GM12878 (cell line): Measurements from ENCODE around the gene FTO. TPM values are rescaled to one million over a fixed set of nuclear protein-coding genes. Genes with fewer than 3 reads are reported as not detected.

Experiments
- ATAC-seq: fragments of 200-7000 bp; cut with Tn5 transposase; 3 replicates; pipeline ENCODE4 v1.9.1; 2020; ENCODE audit warnings: mild to moderate bottlenecking, moderate library complexity
- BruUV-seq: library from RNA; stranded (reverse); fragments of 400-500 nt; replicated peaks from 2 replicates; lab custom pipeline; 2021; lab: Mats Ljungman, UMichigan
- CTCF ChIA-PET: fragments of 300-600 bp; sonication (Branson Sonifier 250); formaldehyde crosslinking; extraction: SDS; loops from one replicate; lab custom pipeline; 2021; ENCODE audit warnings: inconsistent platforms; lab: Yijun Ruan, JAX
- POLR2A ChIA-PET: fragments of 350-600 bp; formaldehyde crosslinking; extraction: SDS; loops from one replicate; lab custom pipeline; 2021; ENCODE audit warnings: inconsistent platforms; lab: Charles Lee
- RAD21 ChIA-PET: fragments of 300-600 bp; sonication (Branson Sonifier 250); formaldehyde crosslinking; loops from one replicate; lab custom pipeline; 2023; ENCODE audit warnings: antibody characterized with exemption; ENCODE audit not compliant: unreplicated experiment; lab: Charles Lee
- SMC1A ChIA-PET: fragments of 300-600 bp; sonication (Branson Sonifier 250); formaldehyde crosslinking; loops from one replicate; lab custom pipeline; 2023; ENCODE audit not compliant: unreplicated experiment, uncharacterized antibody; lab: Charles Lee
- DNase-seq: peaks from one replicate; pipeline ENCODE4 v3.0.0-alpha.2; 2011; ENCODE audit warnings: low read depth, low spot score
- FAIRE-seq: peaks from 3 replicates; lab custom pipeline; 2011; peaks lifted over from hg19 to GRCh38; lab: Jason Lieb, UNC
- H2AFZ ChIP-seq: 2 replicates; pipeline ENCODE4 v1.6.0; 2011; ENCODE audit warnings: low read depth, low read length, control low read depth; ENCODE audit not compliant: control insufficient read depth
- H3K27ac ChIP-seq: 2 replicates; pipeline ENCODE4 v1.5.1; 2011; ENCODE audit warnings: control low read depth; ENCODE audit not compliant: control insufficient read depth, insufficient read depth
- H3K27me3 ChIP-seq, 2 experiments: replicated peaks in 1 of 2; 2 replicates each; pipeline versions ENCODE4 v1.6.0 to v1.6.1; 2011; ENCODE audit warnings: low read length in 1 of 2; ENCODE audit not compliant: control insufficient read depth in 2 of 2, insufficient read depth in 2 of 2
- H3K36me3 ChIP-seq, 2 experiments: 2 replicates each; pipeline ENCODE4 v1.5.1; 2011; ENCODE audit warnings: low read length in 1 of 2; ENCODE audit not compliant: control insufficient read depth in 2 of 2, insufficient read depth in 2 of 2
- H3K4me1 ChIP-seq: 2 replicates; pipeline ENCODE4 v1.6.1; 2011; ENCODE audit warnings: mild to moderate bottlenecking, low read length, moderate library complexity, mixed read lengths; ENCODE audit not compliant: control insufficient read depth, insufficient read depth
- H3K4me2 ChIP-seq: 2 replicates; pipeline ENCODE4 v1.6.0; 2011; ENCODE audit warnings: control low read depth; ENCODE audit not compliant: control insufficient read depth, insufficient read depth
- H3K4me3 ChIP-seq: fragments of 200-600 bp; sonication (generic); 2 replicates; pipeline ENCODE4 v1.5.1; 2016
- H3K79me2 ChIP-seq: 2 replicates; pipeline ENCODE4 v1.6.0; 2011; ENCODE audit warnings: low read length; ENCODE audit not compliant: control insufficient read depth, insufficient read depth
- H3K9ac ChIP-seq: 2 replicates; pipeline ENCODE4 v1.8.0; 2011; ENCODE audit warnings: low read length, control low read depth, mixed read lengths; ENCODE audit not compliant: control insufficient read depth, insufficient read depth
- H3K9me3 ChIP-seq: replicated peaks from 3 replicates; pipeline ENCODE4 v1.5.1; 2011; ENCODE audit warnings: mild to moderate bottlenecking, low read length; ENCODE audit not compliant: control insufficient read depth, insufficient read depth
- H4K20me1 ChIP-seq: 2 replicates; pipeline ENCODE4 v1.6.0; 2011; ENCODE audit not compliant: control insufficient read depth, insufficient read depth
- ATF7 ChIP-seq: fragments of 450-650 bp; IDR thresholded peaks from 2 replicates; pipeline ENCODE4 v1.6.1; 2016; ENCODE audit warnings: low read depth, mild to moderate bottlenecking
- BHLHE40 ChIP-seq, 2 experiments: fragments of 450-650 bp in 1 of 2; IDR thresholded peaks; 2 replicates each; pipeline ENCODE4 v1.6.1; 2011 to 2017; ENCODE audit warnings: low read depth in 2 of 2, borderline replicate concordance in 1 of 2, improper control_type of control experiment in 1 of 2, low read length in 1 of 2, mild to moderate bottlenecking in 1 of 2
- CEBPB ChIP-seq, 2 experiments: fragments of 150-350 bp in 1 of 2; IDR thresholded peaks; 2 replicates each; pipeline ENCODE4 v1.6.1; 2012 to 2014; ENCODE audit warnings: low read depth in 2 of 2, low read length in 2 of 2, borderline replicate concordance in 1 of 2, inconsistent platforms in 1 of 2
- EED ChIP-seq: sonication (generic); IDR thresholded peaks from 2 replicates; pipeline ENCODE4 v1.6.1; 2016; ENCODE audit warnings: antibody characterized with exemption, low read depth
- HDAC2 ChIP-seq: fragments of 200-600 bp; sonication (generic); IDR thresholded peaks from 2 replicates; pipeline ENCODE4 v1.6.1; 2017
- KAT2A ChIP-seq: conservative IDR thresholded peaks from 2 replicates; pipeline ENCODE4 v1.6.1; 2011; ENCODE audit warnings: low read depth, low read length; ENCODE audit not compliant: control insufficient read depth
- KLF5 ChIP-seq: fragments of 450-650 bp; IDR thresholded peaks from 2 replicates; pipeline ENCODE4 v1.6.1; 2014; ENCODE audit warnings: mild to moderate bottlenecking; ENCODE audit not compliant: partially characterized antibody
- MEF2B ChIP-seq: fragments of 450-650 bp; IDR thresholded peaks from 2 replicates; pipeline ENCODE4 v1.6.1; 2018; ENCODE audit warnings: mild to moderate bottlenecking, moderate library complexity; ENCODE audit not compliant: partially characterized antibody, poor library complexity, severe bottlenecking
- MTA2 ChIP-seq: fragments of 450-650 bp; IDR thresholded peaks from 2 replicates; pipeline ENCODE4 v1.6.1; 2016; ENCODE audit warnings: low read depth, mild to moderate bottlenecking, moderate library complexity
- NFIC ChIP-seq: IDR thresholded peaks from 2 replicates; pipeline ENCODE4 v1.6.1; 2012; ENCODE audit warnings: low read depth, mild to moderate bottlenecking, inconsistent platforms, low read length, moderate library complexity
- RBBP5 ChIP-seq: fragments of 200-600 bp; sonication (generic); conservative IDR thresholded peaks from 2 replicates; pipeline ENCODE4 v1.6.1; 2016
- SMAD1 ChIP-seq: fragments of 450-650 bp; IDR thresholded peaks from 2 replicates; pipeline ENCODE4 v1.6.1; 2018; ENCODE audit warnings: mild to moderate bottlenecking, low read depth; ENCODE audit not compliant: partially characterized antibody
- SMAD5 ChIP-seq: IDR thresholded peaks from 2 replicates; pipeline ENCODE4 v1.6.1; 2016; ENCODE audit warnings: antibody characterized with exemption, low read depth
- TCF3 ChIP-seq: IDR thresholded peaks from 2 replicates; pipeline ENCODE4 v1.6.1; 2012; ENCODE audit warnings: low read depth, mild to moderate bottlenecking, low read length, borderline replicate concordance; ENCODE audit not compliant: insufficient read depth
- WRNIP1 ChIP-seq: IDR thresholded peaks from 2 replicates; pipeline ENCODE4 v1.6.1; 2011; ENCODE audit warnings: low read depth, low read length, improper control_type of control experiment, borderline replicate concordance
- WGBS: methylation state at CpG from one replicate; pipeline ENCODE4 v1.1.6; 2016; ENCODE audit warnings: low lambda C conversion rate; ENCODE audit not compliant: insufficient replicate concordance, insufficient coverage; ENCODE audit errors: missing lambda C conversion rate; 5-methylcytosine and 5-hydroxymethylcytosine counted together
- in situ Hi-C: fragments of 300-500 bp; cut with MboI; formaldehyde crosslinking; loops from 9 replicates; pipeline ENCODE4 v1.14.3; 2018; ENCODE audit warnings: mixed read lengths
- intact Hi-C: fragments of 100-400 bp; cut with micrococcal nuclease; formaldehyde crosslinking; loops from one replicate; pipeline ENCODE4 v1.14.2; 2022; ENCODE audit not compliant: unreplicated experiment
- polyA plus RNA-seq, 11 experiments: library from polyadenylated mRNA; depleted of rRNA in 4 of 11; unstranded in 6 of 11; stranded (reverse) in 5 of 11; fragments of >200 nt; fragmentation: Nextera tagmentation in 4 of 11; fragmentation: Illumina TruSeq in 1 of 11; extraction: Ambion mirVana in 4 of 11; extraction: Trizol in 1 of 11; gene quantifications; 1 replicate in 1 of 11; 2 replicates in 10 of 11; pipeline versions ENCODE4 v1.2.1 to v1.2.3, GENCODE V29; 2011 to 2016; ENCODE audit warnings: inconsistent platforms in 2 of 11, missing spikeins in 2 of 11, low read depth in 1 of 11
- total RNA-seq, 4 experiments: library from RNA; depleted of rRNA in 3 of 4; stranded (reverse); fragments of >200 nt in 3 of 4; fragmentation: Illumina TruSeq in 1 of 4; extraction: Trizol in 1 of 4; gene quantifications; 2 replicates each; pipeline versions ENCODE4 v1.2.1 to v1.2.3, GENCODE V29; 2013 to 2021
- TF ChIP-seq, protein P1 (sequence below): fragments of 450-650 bp; IDR thresholded peaks from 2 replicates; pipeline ENCODE4 v1.6.1; 2018; ENCODE audit warnings: borderline replicate concordance, mild to moderate bottlenecking; ENCODE audit not compliant: partially characterized antibody
- TF ChIP-seq, protein P2 (sequence below), 3 experiments: IDR thresholded peaks in 2 of 3; conservative IDR thresholded peaks in 1 of 3; 2 replicates each; pipeline ENCODE4 v1.5.1; 2011; ENCODE audit warnings: low read depth in 3 of 3, low read length in 3 of 3, mild to moderate bottlenecking in 3 of 3, control low read depth in 2 of 3, moderate library complexity in 2 of 3, inconsistent platforms in 1 of 3, mixed read lengths in 1 of 3; ENCODE audit not compliant: control insufficient read depth in 2 of 3, insufficient read depth in 1 of 3; ENCODE audit errors: extremely low read depth in 1 of 3

The FTO gene
- total and polyA plus RNA-seq, 10 of the 15 experiments (the other 5 are each of a cell fraction or from before 2014, with no cell fraction given): 20.1 to 55.0 (median 47.0) TPM

DNA sequence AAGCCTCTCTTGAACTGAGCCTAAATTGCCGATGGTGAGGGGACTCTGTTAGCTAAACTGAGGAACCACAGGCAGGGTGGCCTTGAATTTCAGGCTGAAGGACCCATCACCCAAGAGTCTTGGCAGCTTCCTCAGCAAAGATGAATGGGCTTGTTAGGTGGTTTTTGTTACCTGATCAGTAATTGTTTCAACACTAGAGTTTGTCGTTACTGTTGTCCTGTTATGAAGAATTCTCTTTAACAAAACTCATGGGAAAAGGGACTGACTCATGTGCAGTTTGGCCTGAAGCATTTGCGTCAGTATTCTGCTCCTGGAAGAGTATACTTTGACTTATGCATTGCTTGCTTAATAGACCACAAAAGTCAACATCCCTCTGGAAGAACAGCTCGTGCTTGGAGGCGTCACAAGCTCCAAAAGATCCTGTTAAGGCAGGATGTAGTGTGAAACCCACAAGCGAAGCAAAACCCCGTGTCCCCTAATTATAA, 376.6 kb downstream of the FTO start:
- ChIA-PET RAD21 (no interaction called here), CTCF (no interaction called here), POLR2A (no interaction called here), SMC1A (no interaction called here)
- Histone ChIP-seq H2AFZ (no peak overlapping the region), H3K79me2 (no peaks in the 10 kb centered on the region), H3K4me1 (no peaks in the 10 kb centered on the region), H3K36me3 (no peaks in the 10 kb centered on the region), H3K9ac (no peak overlapping the region), H3K27ac (no peak overlapping the region), H3K4me3 (no peak overlapping the region), H3K4me2 (no peak overlapping the region), H3K9me3 (no peaks in the 10 kb centered on the region), H4K20me1 (no peaks in the 10 kb centered on the region), H3K27me3 (no peaks in the 10 kb centered on the region)
- DNase-seq (no peak), FAIRE-seq (no peak), ATAC-seq (no peak)
- TF ChIP-seq MEF2B (no peak), NFIC (no peak), SMAD5 (no peak), BHLHE40 (IDR thresholded peaks at IDR 0.05; ENCODE audit: borderline replicate concordance in 1 of 2, low read depth in 2 of 2, low read length in 1 of 2) (no peak), WRNIP1 (no peak), EED (no peak), ATF7 (no peak), KAT2A (no peak), SMAD1 (no peak), HDAC2 (no peak), KLF5 (no peak), RBBP5 (no peak), TCF3 (no peak), CEBPB (IDR thresholded peaks at IDR 0.05; ENCODE audit: borderline replicate concordance in 1 of 2, low read depth in 2 of 2, low read length in 2 of 2) (no peak), MTA2 (no peak)
- TF ChIP-seq, protein P1, sequence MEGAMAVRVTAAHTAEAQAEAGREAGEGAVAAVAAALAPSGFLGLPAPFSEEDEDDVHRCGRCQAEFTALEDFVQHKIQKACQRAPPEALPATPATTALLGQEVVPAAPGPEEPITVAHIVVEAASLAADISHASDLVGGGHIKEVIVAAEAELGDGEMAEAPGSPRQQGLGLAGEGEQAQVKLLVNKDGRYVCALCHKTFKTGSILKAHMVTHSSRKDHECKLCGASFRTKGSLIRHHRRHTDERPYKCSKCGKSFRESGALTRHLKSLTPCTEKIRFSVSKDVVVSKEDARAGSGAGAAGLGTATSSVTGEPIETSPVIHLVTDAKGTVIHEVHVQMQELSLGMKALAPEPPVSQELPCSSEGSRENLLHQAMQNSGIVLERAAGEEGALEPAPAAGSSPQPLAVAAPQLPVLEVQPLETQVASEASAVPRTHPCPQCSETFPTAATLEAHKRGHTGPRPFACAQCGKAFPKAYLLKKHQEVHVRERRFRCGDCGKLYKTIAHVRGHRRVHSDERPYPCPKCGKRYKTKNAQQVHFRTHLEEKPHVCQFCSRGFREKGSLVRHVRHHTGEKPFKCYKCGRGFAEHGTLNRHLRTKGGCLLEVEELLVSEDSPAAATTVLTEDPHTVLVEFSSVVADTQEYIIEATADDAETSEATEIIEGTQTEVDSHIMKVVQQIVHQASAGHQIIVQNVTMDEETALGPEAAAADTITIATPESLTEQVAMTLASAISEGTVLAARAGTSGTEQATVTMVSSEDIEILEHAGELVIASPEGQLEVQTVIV: no peak
- TF ChIP-seq, protein P2, sequence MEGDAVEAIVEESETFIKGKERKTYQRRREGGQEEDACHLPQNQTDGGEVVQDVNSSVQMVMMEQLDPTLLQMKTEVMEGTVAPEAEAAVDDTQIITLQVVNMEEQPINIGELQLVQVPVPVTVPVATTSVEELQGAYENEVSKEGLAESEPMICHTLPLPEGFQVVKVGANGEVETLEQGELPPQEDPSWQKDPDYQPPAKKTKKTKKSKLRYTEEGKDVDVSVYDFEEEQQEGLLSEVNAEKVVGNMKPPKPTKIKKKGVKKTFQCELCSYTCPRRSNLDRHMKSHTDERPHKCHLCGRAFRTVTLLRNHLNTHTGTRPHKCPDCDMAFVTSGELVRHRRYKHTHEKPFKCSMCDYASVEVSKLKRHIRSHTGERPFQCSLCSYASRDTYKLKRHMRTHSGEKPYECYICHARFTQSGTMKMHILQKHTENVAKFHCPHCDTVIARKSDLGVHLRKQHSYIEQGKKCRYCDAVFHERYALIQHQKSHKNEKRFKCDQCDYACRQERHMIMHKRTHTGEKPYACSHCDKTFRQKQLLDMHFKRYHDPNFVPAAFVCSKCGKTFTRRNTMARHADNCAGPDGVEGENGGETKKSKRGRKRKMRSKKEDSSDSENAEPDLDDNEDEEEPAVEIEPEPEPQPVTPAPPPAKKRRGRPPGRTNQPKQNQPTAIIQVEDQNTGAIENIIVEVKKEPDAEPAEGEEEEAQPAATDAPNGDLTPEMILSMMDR (IDR thresholded peaks at IDR 0.05 in 2 of 3, conservative IDR thresholded peaks at IDR 0.05 in 1 of 3; ENCODE audit: control insufficient read depth in 2 of 3, extremely low read depth in 1 of 3, insufficient read depth in 1 of 3, low read depth in 3 of 3, low read length in 3 of 3): no peak
- no TSS peak for BruUV-seq
- in situ Hi-C loops: no loop called here
- intact Hi-C loops: no loop called here
- 89% methylated on average over 7 of the region's 7 CpGs for WGBS
